CD14-positive monocyte (primary cell): ENCODE data around the gene ZNF414. TPM values are rescaled to one million over a fixed set of nuclear protein-coding genes. Genes with fewer than 3 reads are reported as not detected.
A peak's percentile ranks its signal among the peaks of the same experiment; 100 is the strongest.

ENCODE experiments used
- DNase-seq, 3 donors: peaks; one replicate each; pipeline ENCODE4 v3.0.0-alpha.2; 2011 to 2022
- H2AFZ ChIP-seq: 2 replicates; pipeline ENCODE4 v1.6.0; 2012; ENCODE audit warnings: mild to moderate bottlenecking, low read depth, low read length, inconsistent platforms; ENCODE audit not compliant: insufficient read depth, poor library complexity, severe bottlenecking
- H3K27ac ChIP-seq, 2 donors: 1 replicate in 1 of 2; 2 replicates in 1 of 2; pipeline ENCODE4 v1.5.1; 2012 to 2013; ENCODE audit warnings: low read length in 2 of 2, control low read depth in 1 of 2, inconsistent platforms in 1 of 2, low read depth in 1 of 2, mild to moderate bottlenecking in 1 of 2
- H3K27me3 ChIP-seq, 2 donors: one replicate each; pipeline versions ENCODE4 v1.6.0 to v1.6.1; 2011 to 2013; ENCODE audit warnings: low read length in 2 of 2; ENCODE audit not compliant: control insufficient read depth in 2 of 2, insufficient read depth in 2 of 2
- H3K36me3 ChIP-seq, 2 donors: replicated peaks in 1 of 2; 1 replicate in 1 of 2; 2 replicates in 1 of 2; pipeline versions ENCODE4 v1.5.1 to v1.6.1; 2012 to 2013; ENCODE audit warnings: low read length in 2 of 2, control low read depth in 1 of 2, inconsistent platforms in 1 of 2, mild to moderate bottlenecking in 1 of 2; ENCODE audit not compliant: insufficient read depth in 2 of 2, control insufficient read depth in 1 of 2
- H3K4me1 ChIP-seq, 2 donors: 1 replicate in 1 of 2; 2 replicates in 1 of 2; pipeline versions ENCODE4 v1.5.1 to v1.6.1; 2012 to 2013; ENCODE audit warnings: low read length in 2 of 2, control low read depth in 1 of 2, inconsistent platforms in 1 of 2, mild to moderate bottlenecking in 1 of 2, moderate library complexity in 1 of 2; ENCODE audit not compliant: insufficient read depth in 2 of 2, control insufficient read depth in 1 of 2
- H3K4me2 ChIP-seq: replicated peaks from 2 replicates; pipeline ENCODE3; 2012; ENCODE audit warnings: low read length, moderate library complexity, mild to moderate bottlenecking; ENCODE audit not compliant: poor library complexity, severe bottlenecking; ENCODE audit errors: extremely low read depth
- H3K4me3 ChIP-seq, 3 experiments: fragments of 200-600 bp in 1 of 3; sonication (generic) in 1 of 3; replicated peaks in 1 of 3; 1 replicate in 2 of 3; 2 replicates in 1 of 3; pipeline ENCODE4 v1.5.1; 2011 to 2013; ENCODE audit warnings: low read length in 3 of 3, mild to moderate bottlenecking in 3 of 3, control low read depth in 2 of 3, low read depth in 2 of 3, inconsistent platforms in 1 of 3, moderate library complexity in 1 of 3
- H3K79me2 ChIP-seq: 2 replicates; pipeline ENCODE4 v1.6.0; 2012; ENCODE audit warnings: mild to moderate bottlenecking, control low read depth, inconsistent platforms, low read length, moderate library complexity; ENCODE audit not compliant: insufficient read depth
- H3K9ac ChIP-seq: 2 replicates; pipeline ENCODE4 v1.6.0; 2017; ENCODE audit warnings: low read length, mild to moderate bottlenecking; ENCODE audit not compliant: insufficient read depth, poor library complexity, severe bottlenecking
- H3K9me3 ChIP-seq, 2 donors: replicated peaks in 1 of 2; 1 replicate in 1 of 2; 2 replicates in 1 of 2; pipeline versions ENCODE4 v1.5.1 to v1.6.1; 2012 to 2013; ENCODE audit warnings: low read length in 2 of 2, control low read depth in 1 of 2; ENCODE audit not compliant: control insufficient read depth in 1 of 2, insufficient read depth in 1 of 2
- H4K20me1 ChIP-seq: 2 replicates; pipeline ENCODE4 v1.6.0; 2012; ENCODE audit warnings: mild to moderate bottlenecking, low read length, control low read depth, moderate library complexity; ENCODE audit not compliant: insufficient read depth
- H3K27ac Mint-ChIP-seq, 7 donors: one replicate each; pipeline ENCODE4 v1.8.0; 2020; ENCODE audit warnings: mild to moderate bottlenecking in 7 of 7, mixed read lengths in 7 of 7, moderate library complexity in 6 of 7, inconsistent platforms in 2 of 7
- H3K27me3 Mint-ChIP-seq, 3 donors: one replicate each; pipeline ENCODE4 v1.8.0; 2021 to 2022; ENCODE audit warnings: low read depth in 3 of 3, mild to moderate bottlenecking in 3 of 3, mixed read lengths in 3 of 3, moderate library complexity in 3 of 3, inconsistent platforms in 1 of 3
- H3K36me3 Mint-ChIP-seq, 2 donors: one replicate each; pipeline ENCODE4 v1.8.0; 2020; ENCODE audit warnings: mixed read lengths in 2 of 2, inconsistent platforms in 1 of 2, mild to moderate bottlenecking in 1 of 2
- H3K4me1 Mint-ChIP-seq: one replicate; pipeline ENCODE4 v1.8.0; 2020; ENCODE audit warnings: mild to moderate bottlenecking, mixed read lengths
- H3K4me3 Mint-ChIP-seq, 2 donors: one replicate each; pipeline ENCODE4 v1.8.0; 2020; ENCODE audit warnings: mild to moderate bottlenecking in 2 of 2, mixed read lengths in 2 of 2, moderate library complexity in 1 of 2
- H3K9me3 Mint-ChIP-seq, 7 donors: one replicate each; pipeline ENCODE4 v1.8.0; 2020 to 2022; ENCODE audit warnings: mixed read lengths in 7 of 7, mild to moderate bottlenecking in 6 of 7, moderate library complexity in 6 of 7, inconsistent platforms in 2 of 7
- WGBS: methylation state at CpG from one replicate; pipeline ENCODE4 v1.1.5; 2013; ENCODE audit warnings: missing lambda C conversion rate; ENCODE audit not compliant: insufficient coverage; 5-methylcytosine and 5-hydroxymethylcytosine counted together
- intact Hi-C, 2 donors: fragments of 100-400 bp; cut with micrococcal nuclease; formaldehyde crosslinking; loops; one replicate each; pipeline versions ENCODE4 v1.15.0 to v1.15.1; 2023
- polyA plus RNA-seq, 3 donors: library from polyadenylated mRNA; depleted of rRNA in 1 of 3; unstranded in 2 of 3; stranded (reverse) in 1 of 3; fragments of 300-500 nt in 2 of 3; fragments of >200 nt in 1 of 3; fragmentation: Illumina TruSeq in 2 of 3; gene quantifications; 1 replicate in 2 of 3; 2 replicates in 1 of 3; pipeline ENCODE4 v1.2.3, GENCODE V29; 2012 to 2021
- TF ChIP-seq, protein P1 (sequence below): fragments of 200-600 bp; IDR thresholded peaks from one replicate; pipeline ENCODE4 v1.8.0; 2022; ENCODE audit warnings: antibody characterized with exemption, mild to moderate bottlenecking

Gene ZNF414
- polyA plus RNA-seq, 3 donors = 4.1 to 21.1 (median 4.7) TPM

DNA sequence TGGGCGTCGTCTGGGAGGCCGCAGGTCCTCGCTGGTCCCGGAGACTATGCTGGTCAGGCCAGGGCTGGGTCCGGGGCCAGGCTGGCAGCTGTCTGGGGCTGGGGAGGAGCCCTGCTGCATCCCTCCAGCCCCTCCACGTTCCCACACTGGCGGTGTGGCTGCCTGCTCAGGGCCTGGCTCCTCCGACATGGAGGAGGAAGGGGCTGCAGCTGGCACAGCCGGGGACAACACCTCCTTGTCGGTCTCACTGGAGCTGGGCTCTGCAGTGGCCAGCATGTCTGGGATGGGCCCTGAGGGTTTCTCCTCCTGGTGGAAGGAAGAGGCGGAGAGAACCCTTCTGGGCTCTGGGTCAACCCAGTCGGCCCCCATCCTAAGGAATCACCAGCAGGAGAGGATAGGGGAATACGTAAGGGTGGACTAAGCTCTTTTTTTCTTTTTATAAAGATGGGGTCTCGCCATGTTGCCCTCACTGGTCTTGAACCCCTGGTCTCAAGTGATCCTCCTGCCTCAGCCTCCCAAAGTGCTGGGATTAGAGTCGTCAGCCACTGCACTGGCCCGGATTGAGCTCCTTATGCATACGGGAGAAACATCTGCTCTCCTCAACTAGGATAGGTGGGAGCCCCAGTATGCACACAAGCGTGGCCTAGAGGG is 806 bp downstream of the ZNF414 start:
- H3K27ac Mint-ChIP-seq = peak overlapping the region; percentile 95 to 99 (median 98)
- H3K36me3 ChIP-seq = peaks cover 0 to 5% of the 10 kb centered on the region in 2 donors
- peak overlapping the region; percentile 43 to 85 (median 66) for H3K4me3 ChIP-seq
- intact Hi-C loops = loop anchor here in 1 of 2 donors (10.0 kb wide), 1 partner anchor 98 kb away; the partner anchor contains the start of gene MARCHF2
- no peaks in the 10 kb centered on the region for H3K27me3 ChIP-seq
- H3K9me3 Mint-ChIP-seq = no peaks in the 10 kb centered on the region
- peak overlapping the region; percentile 74 for H3K4me2 ChIP-seq
- H2AFZ ChIP-seq = peak overlapping the region; percentile 76
- H3K4me1 ChIP-seq = peaks cover 68 to 70% of the 10 kb centered on the region in 2 donors
- no peaks in the 10 kb centered on the region for H3K9me3 ChIP-seq
- H3K27me3 Mint-ChIP-seq = peaks cover 0 to 4% (median 0%) of the 10 kb centered on the region in 3 donors
- peak in 1 of 3 donors; percentile 14 for DNase-seq
- H3K4me3 Mint-ChIP-seq = peak overlapping the region; percentile 80 to 92
- peaks cover 0 to 26% of the 10 kb centered on the region in 2 donors for H3K36me3 Mint-ChIP-seq
- H3K4me1 Mint-ChIP-seq = peaks cover 60% of the 10 kb centered on the region
- TF ChIP-seq, protein P1, sequence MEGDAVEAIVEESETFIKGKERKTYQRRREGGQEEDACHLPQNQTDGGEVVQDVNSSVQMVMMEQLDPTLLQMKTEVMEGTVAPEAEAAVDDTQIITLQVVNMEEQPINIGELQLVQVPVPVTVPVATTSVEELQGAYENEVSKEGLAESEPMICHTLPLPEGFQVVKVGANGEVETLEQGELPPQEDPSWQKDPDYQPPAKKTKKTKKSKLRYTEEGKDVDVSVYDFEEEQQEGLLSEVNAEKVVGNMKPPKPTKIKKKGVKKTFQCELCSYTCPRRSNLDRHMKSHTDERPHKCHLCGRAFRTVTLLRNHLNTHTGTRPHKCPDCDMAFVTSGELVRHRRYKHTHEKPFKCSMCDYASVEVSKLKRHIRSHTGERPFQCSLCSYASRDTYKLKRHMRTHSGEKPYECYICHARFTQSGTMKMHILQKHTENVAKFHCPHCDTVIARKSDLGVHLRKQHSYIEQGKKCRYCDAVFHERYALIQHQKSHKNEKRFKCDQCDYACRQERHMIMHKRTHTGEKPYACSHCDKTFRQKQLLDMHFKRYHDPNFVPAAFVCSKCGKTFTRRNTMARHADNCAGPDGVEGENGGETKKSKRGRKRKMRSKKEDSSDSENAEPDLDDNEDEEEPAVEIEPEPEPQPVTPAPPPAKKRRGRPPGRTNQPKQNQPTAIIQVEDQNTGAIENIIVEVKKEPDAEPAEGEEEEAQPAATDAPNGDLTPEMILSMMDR = no peak
- peaks cover 7% of the 10 kb centered on the region for H4K20me1 ChIP-seq
- peaks cover 42% of the 10 kb centered on the region for H3K79me2 ChIP-seq
- H3K9ac ChIP-seq = peak overlapping the region; percentile 84
- H3K27ac ChIP-seq = peak overlapping the region; percentile 76 to 82
- WGBS = 70% methylated on average over 11 of the region's 19 CpGs

DNA sequence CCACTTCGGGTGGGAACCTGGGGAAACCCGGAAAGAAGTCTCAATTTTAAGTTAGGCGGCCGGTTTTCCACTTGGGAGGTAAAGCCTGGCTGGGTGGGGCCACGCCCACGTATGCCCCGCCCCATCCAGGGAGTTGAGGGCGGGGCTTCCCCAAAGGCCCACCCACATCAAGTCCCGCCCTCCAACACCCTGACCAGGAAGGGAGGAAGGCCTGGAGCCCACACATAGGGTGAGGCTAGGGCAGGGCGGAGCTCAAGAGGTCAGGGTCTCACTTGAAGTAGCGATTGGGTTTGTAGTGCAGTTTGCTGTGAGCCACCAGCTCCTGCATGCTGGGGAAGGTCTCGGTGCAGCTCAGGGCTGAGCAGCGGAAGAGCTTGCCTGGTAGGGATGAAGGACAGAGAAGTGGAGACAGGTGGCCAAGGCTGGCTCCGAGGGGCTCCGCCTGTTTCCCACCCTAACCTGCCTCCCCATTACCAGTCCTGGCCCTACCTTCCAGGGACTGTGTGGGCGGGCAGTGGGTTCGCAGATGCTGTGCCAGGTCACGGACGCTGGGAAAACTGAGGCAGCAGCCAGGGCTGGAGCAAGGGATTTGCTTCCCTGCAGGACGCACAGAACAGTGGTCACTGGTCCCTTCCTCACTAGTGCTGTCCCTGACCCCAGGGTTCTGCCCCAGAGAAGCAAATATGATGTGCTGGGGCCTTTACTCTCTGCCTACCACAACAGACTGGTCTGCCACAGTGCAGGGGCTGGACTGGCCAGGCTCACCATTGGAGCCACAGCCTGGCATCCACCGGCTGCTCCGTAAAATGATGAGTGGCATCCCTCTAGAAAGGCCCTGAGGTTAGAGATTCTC is 1.6 kb downstream of the ZNF414 start:
- no peaks in the 10 kb centered on the region for H3K9me3 ChIP-seq
- H3K79me2 ChIP-seq = peaks cover 42% of the 10 kb centered on the region
- H2AFZ ChIP-seq = no peak overlapping the region
- H3K4me2 ChIP-seq = peak overlapping the region; percentile 74
- Mint-ChIP-seq H3K4me1 (peaks cover 54% of the 10 kb centered on the region), H3K4me3 (no peak overlapping the region), H3K36me3 (peaks cover 0 to 33% of the 10 kb centered on the region in 2 donors), H3K27me3 (peaks cover 0 to 4% (median 0%) of the 10 kb centered on the region in 3 donors), H3K9me3 (no peaks in the 10 kb centered on the region), H3K27ac (peak overlapping the region in 6 of 7 donors; percentile 13 to 98 (median 73))
- H3K27me3 ChIP-seq = no peaks in the 10 kb centered on the region
- DNase-seq = peak in 1 of 3 donors; percentile 6
- H3K36me3 ChIP-seq = peaks cover under 1 to 5% of the 10 kb centered on the region in 2 donors
- intact Hi-C loops = loop anchor here in 1 of 2 donors (10.0 kb wide), 1 partner anchor 98 kb away; the partner anchor contains the start of gene MARCHF2
- H3K27ac ChIP-seq = peak overlapping the region; percentile 76 to 82
- WGBS = 90% methylated on average over 13 of the region's 22 CpGs
- TF ChIP-seq, protein P1 = no peak
- H3K4me3 ChIP-seq = peak overlapping the region in 1 of 3 experiments; percentile 85
- peaks cover 60 to 64% of the 10 kb centered on the region in 2 donors for H3K4me1 ChIP-seq
- no peak overlapping the region for H3K9ac ChIP-seq
- no peaks in the 10 kb centered on the region for H4K20me1 ChIP-seq
